ENCODE results near the gene MTERF2.

DNA sequence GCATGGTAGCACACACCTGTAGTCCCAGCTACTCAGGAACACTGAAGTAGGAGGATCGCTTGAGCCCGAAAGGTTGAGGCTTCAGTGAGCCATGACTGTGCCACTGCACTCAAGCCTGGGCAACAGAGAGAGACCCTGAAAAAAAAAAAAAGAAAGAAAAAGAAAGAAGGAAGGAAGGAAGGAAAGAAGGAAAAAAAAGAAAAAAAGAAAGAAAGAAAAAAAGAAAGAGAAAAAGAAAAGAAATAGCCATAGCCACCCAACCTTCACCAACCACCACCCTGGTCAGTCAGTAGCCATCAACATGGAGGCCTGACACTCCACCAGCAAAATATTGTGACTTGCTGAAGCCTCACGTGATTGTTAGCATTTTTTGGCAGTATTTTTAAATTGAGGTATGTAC is 52.7 kb downstream of the MTERF2 start:
- no peak for TF ChIP-seq POLR2A (IDR thresholded peaks at IDR 0.05)
- TF ChIP-seq, protein P1, sequence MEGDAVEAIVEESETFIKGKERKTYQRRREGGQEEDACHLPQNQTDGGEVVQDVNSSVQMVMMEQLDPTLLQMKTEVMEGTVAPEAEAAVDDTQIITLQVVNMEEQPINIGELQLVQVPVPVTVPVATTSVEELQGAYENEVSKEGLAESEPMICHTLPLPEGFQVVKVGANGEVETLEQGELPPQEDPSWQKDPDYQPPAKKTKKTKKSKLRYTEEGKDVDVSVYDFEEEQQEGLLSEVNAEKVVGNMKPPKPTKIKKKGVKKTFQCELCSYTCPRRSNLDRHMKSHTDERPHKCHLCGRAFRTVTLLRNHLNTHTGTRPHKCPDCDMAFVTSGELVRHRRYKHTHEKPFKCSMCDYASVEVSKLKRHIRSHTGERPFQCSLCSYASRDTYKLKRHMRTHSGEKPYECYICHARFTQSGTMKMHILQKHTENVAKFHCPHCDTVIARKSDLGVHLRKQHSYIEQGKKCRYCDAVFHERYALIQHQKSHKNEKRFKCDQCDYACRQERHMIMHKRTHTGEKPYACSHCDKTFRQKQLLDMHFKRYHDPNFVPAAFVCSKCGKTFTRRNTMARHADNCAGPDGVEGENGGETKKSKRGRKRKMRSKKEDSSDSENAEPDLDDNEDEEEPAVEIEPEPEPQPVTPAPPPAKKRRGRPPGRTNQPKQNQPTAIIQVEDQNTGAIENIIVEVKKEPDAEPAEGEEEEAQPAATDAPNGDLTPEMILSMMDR (IDR thresholded peaks at IDR 0.05) = no peak
- no peak for TF ChIP-seq EP300 (IDR thresholded peaks at IDR 0.05)
